Endodermal cell (in vitro differentiated cells): Measurements from ENCODE around the gene RBMS1. TPM values are rescaled to one million over a fixed set of nuclear protein-coding genes. Genes with fewer than 3 reads are reported as not detected.

Experiments used
- DNase-seq: peaks from one replicate; pipeline ENCODE4 v3.0.0-alpha.2; 2017
- H3K27ac ChIP-seq: 2 replicates; pipeline ENCODE4 v1.5.1; 2013; ENCODE audit warnings: mild to moderate bottlenecking, low read depth, low read length, moderate library complexity
- H3K27me3 ChIP-seq: 2 replicates; pipeline ENCODE4 v1.6.1; 2013; ENCODE audit warnings: mild to moderate bottlenecking, low read length, moderate library complexity; ENCODE audit not compliant: insufficient read depth, control insufficient read depth, poor library complexity, severe bottlenecking
- H3K36me3 ChIP-seq: 2 replicates; pipeline ENCODE4 v1.7.0; 2013; ENCODE audit warnings: mild to moderate bottlenecking, low read length, moderate library complexity; ENCODE audit not compliant: control insufficient read depth, insufficient read depth
- H3K4me1 ChIP-seq: one replicate; pipeline ENCODE4 v1.7.0; 2013; ENCODE audit warnings: low read length; ENCODE audit not compliant: control insufficient read depth, insufficient read depth
- H3K4me3 ChIP-seq: 2 replicates; pipeline ENCODE4 v1.5.1; 2013; ENCODE audit warnings: mild to moderate bottlenecking, low read length, moderate library complexity
- H3K9ac ChIP-seq: 2 replicates; pipeline ENCODE4 v1.6.1; 2013; ENCODE audit warnings: mild to moderate bottlenecking, low read length, moderate library complexity; ENCODE audit not compliant: poor library complexity, severe bottlenecking; ENCODE audit errors: extremely low read depth
- H3K9me3 ChIP-seq: 2 replicates; pipeline ENCODE4 v1.6.1; 2013; ENCODE audit warnings: mild to moderate bottlenecking, low read length, moderate library complexity; ENCODE audit not compliant: control insufficient read depth
- H3K27ac Mint-ChIP-seq: 2 replicates; pipeline ENCODE4 v1.8.0; 2020; ENCODE audit warnings: mixed read lengths
- H3K27me3 Mint-ChIP-seq: 2 replicates; pipeline ENCODE4 v1.8.0; 2021; ENCODE audit warnings: mild to moderate bottlenecking, mixed read lengths; ENCODE audit not compliant: insufficient read depth
- H3K36me3 Mint-ChIP-seq: 2 replicates; pipeline ENCODE4 v1.8.0; 2020; ENCODE audit warnings: low read depth, mixed read lengths
- H3K4me1 Mint-ChIP-seq: 2 replicates; pipeline ENCODE4 v1.8.0; 2020; ENCODE audit warnings: mixed read lengths
- H3K4me3 Mint-ChIP-seq: 2 replicates; pipeline ENCODE4 v1.8.0; 2020; ENCODE audit warnings: mild to moderate bottlenecking, moderate library complexity, mixed read lengths
- H3K9me3 Mint-ChIP-seq: 2 replicates; pipeline ENCODE4 v1.8.0; 2020; ENCODE audit warnings: mild to moderate bottlenecking, mixed read lengths
- CTCF ChIP-seq: fragments of 200-600 bp; sonication (generic); conservative IDR thresholded peaks from 2 replicates; pipeline ENCODE4 v1.5.0; 2021; ENCODE audit warnings: antibody characterized with exemption, mild to moderate bottlenecking
- WGBS, 2 experiments: methylation state at CpG; one replicate each; pipeline versions ENCODE4 v1.1.5 to v1.1.7; 2013; ENCODE audit warnings: missing lambda C conversion rate in 2 of 2, mixed read lengths in 1 of 2; ENCODE audit not compliant: insufficient coverage in 1 of 2, insufficient read length in 1 of 2; 5-methylcytosine and 5-hydroxymethylcytosine counted together
- total RNA-seq, 2 donors: library from RNA; stranded (reverse); fragmentation: NEBNext Ultra II Directional in 1 of 2; extraction: Animal tissue kit (Norgen Biotek cat#: 25700) in 1 of 2; gene quantifications; 2 replicates in 1 of 2; 3 replicates in 1 of 2; pipeline ENCODE4 v1.2.1, GENCODE V29; 2021

The RBMS1 gene
- total RNA-seq, 2 donors from 2014 or later, result 90.7 to 124 TPM

GRCh38 chr2:160362018-160362417, 131.6 kb downstream of the RBMS1 start:
- Mint-ChIP-seq H3K27ac (no peak overlapping the region), H3K4me3 (no peak overlapping the region), H3K36me3 (peaks cover 31% of the 10 kb centered on the region), H3K9me3 (no peaks in the 10 kb centered on the region), H3K27me3 (no peaks in the 10 kb centered on the region), H3K4me1 (peaks cover 29% of the 10 kb centered on the region)
- Histone ChIP-seq H3K9me3 (peaks cover under 1% of the 10 kb centered on the region), H3K4me3 (no peak overlapping the region), H3K27me3 (no peaks in the 10 kb centered on the region), H3K36me3 (peaks cover 60% of the 10 kb centered on the region), H3K4me1 (peaks cover 4% of the 10 kb centered on the region), H3K9ac (no peak overlapping the region), H3K27ac (no peak overlapping the region)
- TF ChIP-seq CTCF, result no peak
- 71 to 96% methylated on average over 1 to 4 of the region's 4 CpGs for WGBS, 2 experiments
- DNase-seq, result no peak

- H3K36me3 Mint-ChIP-seq, result peaks cover 30% of the 10 kb centered on the region
- H3K4me3 ChIP-seq, result no peak overlapping the region
- peaks cover 6% of the 10 kb centered on the region for H3K9me3 ChIP-seq
- no peak overlapping the region for H3K27ac ChIP-seq
- H3K4me1 ChIP-seq, result peaks cover 4% of the 10 kb centered on the region
- H3K9me3 Mint-ChIP-seq, result no peaks in the 10 kb centered on the region
- no peak for TF ChIP-seq CTCF
- H3K36me3 ChIP-seq, result peaks cover 57% of the 10 kb centered on the region
- H3K27me3 ChIP-seq, result no peaks in the 10 kb centered on the region
- DNase-seq, result no peak
- 86% methylated on average over 5 of the region's 5 CpGs; no CpG with 5 or more reads in 1 of the 2 experiments for WGBS, 2 experiments
- H3K4me1 Mint-ChIP-seq, result peaks cover 26% of the 10 kb centered on the region
- no peak overlapping the region for H3K4me3 Mint-ChIP-seq
- H3K27ac Mint-ChIP-seq, result peak overlapping the region; percentile 39
- H3K27me3 Mint-ChIP-seq, result no peaks in the 10 kb centered on the region
- no peak overlapping the region for H3K9ac ChIP-seq
These were observed 133.4 kb downstream of the RBMS1 start for GRCh38 chr2:160360089-160360757.

- H3K4me3 ChIP-seq, result no peak overlapping the region
- H3K27me3 ChIP-seq, result no peaks in the 10 kb centered on the region
- peaks cover 20% of the 10 kb centered on the region for H3K36me3 Mint-ChIP-seq
- no peak overlapping the region for H3K4me3 Mint-ChIP-seq
- DNase-seq, result no peak
- no peak overlapping the region for H3K9ac ChIP-seq
- H3K9me3 ChIP-seq, result peaks cover 6% of the 10 kb centered on the region
- no peaks in the 10 kb centered on the region for H3K4me1 ChIP-seq
- H3K27ac ChIP-seq, result no peak overlapping the region
- WGBS, 2 experiments, result 93 to 94% methylated on average over 4 to 5 of the region's 5 CpGs
- H3K9me3 Mint-ChIP-seq, result no peaks in the 10 kb centered on the region
- H3K27me3 Mint-ChIP-seq, result no peaks in the 10 kb centered on the region
- TF ChIP-seq CTCF, result no peak
- no peak overlapping the region for H3K27ac Mint-ChIP-seq
- H3K36me3 ChIP-seq, result peaks cover 42% of the 10 kb centered on the region
- peaks cover 6% of the 10 kb centered on the region for H3K4me1 Mint-ChIP-seq
These were observed 135.6 kb downstream of the RBMS1 start for GRCh38 chr2:160358046-160358445.
